ENCODE data around the gene WDR89.

- TF ChIP-seq POLR2AphosphoS5 (IDR thresholded peaks at IDR 0.05; ENCODE audit: low read depth, low read length) (no peak), SIN3A (IDR thresholded peaks at IDR 0.05; ENCODE audit: borderline replicate concordance, insufficient read depth, low read length) (no peak), FOXP2 (optimal IDR thresholded peaks at IDR 0.05; ENCODE audit: borderline replicate concordance, extremely low read depth, extremely low read length, insufficient read depth) (no peak), REST (IDR thresholded peaks at IDR 0.05; ENCODE audit: insufficient read depth in 1 of 2, low read depth in 2 of 2, low read length in 2 of 2) (no peak), TAF1 (IDR thresholded peaks at IDR 0.05; ENCODE audit: borderline replicate concordance, insufficient read depth, low read length) (no peak)
Observed at GRCh38 chr14:63663428-63664341, 22.0 kb upstream of the WDR89 start.
